ENCODE data around the gene RAI1.
A peak's percentile ranks its signal among the peaks of the same experiment; 100 is the strongest.

RAI1 gene

GRCh38 chr17:17766077-17766743 is 85.0 kb downstream of the RAI1 start:
- peak; percentile 82 for DNase-seq (ENCODE audit: low spot score)
- no peak for TF ChIP-seq CTCF (IDR thresholded peaks at IDR 0.05; ENCODE audit: extremely low read depth, missing control alignments)

- TF ChIP-seq CTCF (IDR thresholded peaks at IDR 0.05; ENCODE audit: extremely low read depth, missing control alignments), result no peak
- no peak for DNase-seq (ENCODE audit: low spot score)
Observed at GRCh38 chr17:17766744-17767120, 85.5 kb downstream of the RAI1 start.

GRCh38 chr17:17767154-17767869 is 86.1 kb downstream of the RAI1 start:
- no peak for TF ChIP-seq CTCF (IDR thresholded peaks at IDR 0.05; ENCODE audit: extremely low read depth, missing control alignments)
- DNase-seq (ENCODE audit: low spot score), result no peak

GRCh38 chr17:17767887-17768418 is 86.7 kb downstream of the RAI1 start:
- DNase-seq (ENCODE audit: low spot score), result no peak
- no peak for TF ChIP-seq CTCF (IDR thresholded peaks at IDR 0.05; ENCODE audit: extremely low read depth, missing control alignments)

GRCh38 chr17:17768424-17769088 is 87.3 kb downstream of the RAI1 start:
- no peak for DNase-seq (ENCODE audit: low spot score)
- TF ChIP-seq CTCF (IDR thresholded peaks at IDR 0.05; ENCODE audit: extremely low read depth, missing control alignments), result no peak

GRCh38 chr17:17769869-17770631 is 88.8 kb downstream of the RAI1 start:
- DNase-seq (ENCODE audit: low spot score), result no peak
- TF ChIP-seq CTCF (IDR thresholded peaks at IDR 0.05; ENCODE audit: extremely low read depth, missing control alignments), result no peak

All from GM20000 (cell line).